HPDE6-E6E7 (cell line): Measurements from ENCODE around the gene ZFHX3.
A peak's percentile ranks its signal among the peaks of the same experiment; 100 is the strongest.
"Not testable (repeated sequence)": the region's sequence is repeated elsewhere in the genome, so short reads cannot be mapped to it uniquely, and the experiment has no call there.

ENCODE experiments used
- DNase-seq: peaks from one replicate; pipeline ENCODE4 v3.0.0; 2011; ENCODE audit warnings: missing footprints; ENCODE audit errors: extremely low spot score

Gene ZFHX3

DNA sequence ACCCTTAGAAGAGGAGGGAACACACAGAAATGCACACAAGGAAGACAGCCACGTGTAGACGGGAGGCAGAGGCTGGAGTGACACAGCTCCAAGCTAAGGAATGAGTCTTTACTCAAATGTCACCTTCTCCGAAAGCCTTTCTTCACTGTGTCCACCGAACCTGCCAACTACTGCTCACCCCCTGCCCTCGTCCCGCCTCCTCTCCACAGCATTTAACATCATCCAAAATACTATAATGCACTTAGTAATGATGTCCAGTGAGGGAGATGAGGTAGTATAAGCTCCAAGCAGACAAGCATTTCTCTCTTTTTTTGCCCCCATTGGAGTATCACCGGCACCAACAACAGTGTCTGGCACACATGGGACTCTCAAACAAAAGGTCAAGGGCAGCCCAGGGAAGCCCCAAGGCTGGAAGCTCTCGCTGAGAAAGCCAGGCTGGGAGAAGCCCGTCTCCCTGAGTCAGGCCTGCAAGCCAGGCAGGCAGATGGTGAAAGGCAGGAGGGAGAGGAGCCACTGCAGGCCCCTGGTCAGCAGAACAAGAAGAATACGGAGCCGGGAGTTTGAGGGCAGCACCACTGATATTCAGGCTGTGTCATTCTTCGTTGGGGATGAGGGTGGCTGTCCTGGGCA, 25.9 kb downstream of the ZFHX3 start:
- DNase-seq, result no peak

DNA sequence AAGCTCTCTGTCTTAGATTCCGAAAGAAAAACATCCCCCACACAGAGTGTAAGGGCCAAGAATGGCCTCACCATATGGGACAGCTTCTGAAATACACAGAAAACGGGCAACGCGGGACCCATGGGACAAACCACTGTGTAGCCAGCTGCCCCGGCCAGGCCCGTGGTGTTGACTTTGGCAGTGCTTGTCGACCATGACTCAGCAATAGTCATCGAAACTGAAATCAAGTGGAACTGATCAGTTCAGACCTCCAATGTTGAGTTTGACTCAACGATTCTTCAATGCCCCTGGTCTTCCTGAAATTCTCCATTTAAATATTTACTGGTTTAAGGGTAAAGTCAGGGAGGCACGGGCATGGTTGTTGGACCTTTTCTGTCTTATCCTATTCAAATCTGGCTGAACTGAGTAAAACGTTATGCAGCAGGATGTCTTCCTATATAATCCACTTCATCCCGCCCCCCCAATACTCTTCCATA, 27.5 kb downstream of the ZFHX3 start:
- DNase-seq, result peak; percentile 81

DNA sequence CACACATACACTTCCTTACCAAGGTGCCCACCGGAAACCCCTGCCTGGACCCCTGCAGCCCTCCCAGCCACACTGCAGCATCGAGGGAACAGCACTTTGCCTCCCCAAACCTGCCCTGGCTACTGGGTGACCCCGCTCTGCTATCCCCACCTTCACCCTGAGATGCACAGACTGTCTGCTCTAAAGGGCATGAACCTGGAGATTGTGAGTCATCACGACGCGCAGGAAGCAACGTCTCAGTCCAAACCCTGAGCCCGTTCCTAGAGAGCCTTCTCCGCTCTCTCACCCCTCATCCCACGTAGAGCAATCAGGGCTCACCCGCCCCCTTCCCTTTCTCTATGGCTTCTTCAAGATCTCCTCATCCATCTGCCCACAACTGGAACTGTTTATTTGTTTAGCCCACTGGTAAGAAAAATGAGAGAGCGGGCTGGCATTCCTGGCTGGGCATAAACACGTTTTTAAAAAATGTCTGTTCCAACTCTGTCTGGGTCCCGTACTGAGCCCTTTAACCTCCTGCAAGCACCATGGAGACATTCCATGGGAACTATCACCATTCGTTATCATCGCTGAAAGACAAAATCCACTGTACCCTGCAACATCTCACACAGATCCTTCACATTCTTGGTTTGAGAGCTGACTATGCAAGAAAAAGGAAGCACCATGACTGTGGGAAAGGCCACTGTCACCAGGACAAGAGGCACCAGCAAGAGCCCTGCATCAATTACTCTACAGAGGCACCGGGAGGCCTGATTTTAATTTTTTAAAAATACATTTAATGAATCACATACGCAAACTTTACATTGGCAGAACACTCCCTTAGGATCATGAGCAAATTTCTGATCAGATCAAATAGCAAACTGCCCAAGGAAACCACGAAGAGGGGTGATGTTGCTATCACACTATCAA, 28.2 kb downstream of the ZFHX3 start:
- peak; percentile 74 for DNase-seq

DNA sequence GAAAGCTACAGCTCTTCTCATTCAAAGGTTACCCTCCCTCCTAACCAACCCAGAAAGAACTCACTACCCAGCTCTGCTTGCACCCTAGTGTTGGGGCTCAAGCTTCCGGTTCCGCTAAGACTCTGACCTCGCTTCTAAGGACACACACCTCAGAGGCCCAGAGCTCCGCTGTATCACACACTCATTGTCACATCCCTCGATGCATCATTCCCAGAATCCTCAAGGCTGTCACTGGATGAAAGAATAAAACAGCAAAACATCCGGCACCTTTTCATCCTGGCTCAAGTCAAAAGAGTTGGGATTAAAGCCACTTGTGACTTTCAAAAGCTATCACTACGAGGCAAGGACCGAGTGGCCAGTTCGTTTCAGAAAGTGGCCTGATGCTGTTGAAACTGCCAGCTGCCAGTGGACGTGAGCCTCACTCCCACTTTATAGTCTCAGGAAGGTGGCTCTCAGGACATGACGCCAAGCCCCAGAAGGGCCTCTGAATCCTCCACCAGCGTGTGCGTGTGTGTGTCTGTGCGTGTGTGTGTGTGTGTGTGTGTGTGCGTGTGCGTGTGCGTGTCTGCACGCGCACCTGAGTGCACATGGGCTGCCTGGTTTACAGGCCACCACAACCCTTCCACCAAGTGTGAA, 29.0 kb downstream of the ZFHX3 start:
- no peak for DNase-seq

DNA sequence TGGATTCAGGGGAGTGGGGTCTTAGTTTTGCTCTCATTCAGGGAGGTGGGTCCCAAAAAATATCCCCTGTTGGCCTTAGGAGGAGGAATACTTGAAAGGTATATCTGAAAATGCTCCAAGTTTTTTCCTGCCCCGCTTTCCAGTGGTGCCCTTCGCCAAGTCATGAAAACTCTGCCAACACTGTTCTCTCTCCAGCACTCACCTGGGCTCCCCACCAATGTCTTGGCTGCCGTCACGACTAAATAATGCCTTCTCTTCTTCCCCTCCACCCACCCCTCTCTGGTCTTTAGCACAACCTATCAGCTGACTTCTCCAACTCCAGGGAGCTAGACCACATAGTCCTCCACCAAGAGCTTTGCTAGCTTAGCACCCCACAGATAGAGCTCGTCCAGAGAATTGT, 30.6 kb downstream of the ZFHX3 start:
- no peak for DNase-seq

DNA sequence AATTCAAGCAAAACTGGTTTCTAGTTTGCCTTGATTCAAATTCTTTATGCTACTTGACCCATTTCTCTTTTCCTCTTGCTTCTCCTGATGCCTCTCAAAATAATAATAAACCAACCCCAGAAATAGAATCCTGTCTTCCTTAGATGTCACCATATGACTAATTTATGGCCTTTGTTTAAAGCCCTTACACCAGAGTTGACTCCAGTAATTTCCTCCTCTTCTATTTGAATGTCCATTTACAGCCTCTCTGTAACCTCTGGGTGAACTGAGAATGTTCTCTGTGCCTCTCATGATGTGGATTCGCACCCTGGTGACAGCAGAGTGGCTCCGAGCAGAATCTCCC, 31.5 kb downstream of the ZFHX3 start:
- DNase-seq, result no peak

DNA sequence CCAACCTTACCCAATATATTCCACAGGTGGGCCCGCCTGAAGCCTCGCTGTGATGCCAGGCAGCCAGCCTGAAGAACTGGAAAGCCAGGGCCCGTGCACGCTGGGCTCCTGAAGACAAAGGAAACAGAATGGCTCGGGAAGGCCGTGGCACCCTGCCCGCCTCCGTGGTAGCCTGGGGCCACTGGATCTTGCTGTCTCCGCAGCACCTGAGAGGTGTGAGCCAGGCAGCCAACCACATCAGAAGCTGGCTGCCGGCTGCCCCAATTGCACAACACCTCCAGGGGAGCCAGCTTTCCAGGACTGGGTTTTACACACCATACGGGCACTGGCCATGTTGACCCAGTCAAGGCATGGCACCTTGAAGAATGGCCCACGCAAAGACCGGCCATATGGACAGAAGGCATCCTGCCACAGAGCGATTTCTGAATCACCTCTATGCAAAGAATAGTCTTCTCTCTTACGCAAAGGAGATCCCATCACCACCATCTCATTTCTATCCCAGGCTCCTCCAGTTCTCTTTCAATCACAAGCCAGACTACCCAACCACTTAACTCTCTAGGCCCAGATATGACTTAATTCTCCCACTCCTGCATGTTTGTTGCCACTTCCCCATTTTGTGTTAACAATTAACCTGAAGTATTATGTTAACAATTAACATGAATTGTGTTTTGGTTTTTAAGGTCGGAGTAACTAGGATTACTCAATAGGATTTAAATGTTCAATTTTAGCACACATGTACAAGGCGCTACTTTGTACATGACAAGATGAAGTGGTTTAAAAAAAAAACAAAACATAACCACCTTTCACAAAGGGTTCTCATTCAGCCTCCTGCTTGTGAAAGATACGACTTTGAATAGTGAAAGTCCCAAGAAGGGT, 32.1 kb downstream of the ZFHX3 start:
- DNase-seq, result peak; percentile 98

DNA sequence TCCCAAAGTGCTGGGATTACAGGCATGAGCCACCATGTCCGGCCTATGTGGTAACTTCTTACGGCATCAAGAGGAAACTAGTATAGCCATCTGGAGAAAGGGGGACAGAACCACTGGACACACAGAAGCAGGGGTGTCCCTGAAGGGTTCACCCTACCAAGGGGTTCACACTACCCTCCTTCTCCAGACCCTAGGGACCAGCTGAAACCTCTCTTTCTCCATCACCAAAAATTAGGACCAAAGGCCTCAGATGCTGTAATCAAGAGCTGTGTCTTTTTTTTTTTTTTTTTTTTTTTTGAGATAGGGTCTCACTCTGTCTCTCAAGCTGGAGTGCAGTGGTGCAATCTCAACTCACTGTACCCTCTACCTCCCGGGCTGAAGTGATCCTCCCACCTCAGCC, 33.2 kb downstream of the ZFHX3 start:
- no peak for DNase-seq

DNA sequence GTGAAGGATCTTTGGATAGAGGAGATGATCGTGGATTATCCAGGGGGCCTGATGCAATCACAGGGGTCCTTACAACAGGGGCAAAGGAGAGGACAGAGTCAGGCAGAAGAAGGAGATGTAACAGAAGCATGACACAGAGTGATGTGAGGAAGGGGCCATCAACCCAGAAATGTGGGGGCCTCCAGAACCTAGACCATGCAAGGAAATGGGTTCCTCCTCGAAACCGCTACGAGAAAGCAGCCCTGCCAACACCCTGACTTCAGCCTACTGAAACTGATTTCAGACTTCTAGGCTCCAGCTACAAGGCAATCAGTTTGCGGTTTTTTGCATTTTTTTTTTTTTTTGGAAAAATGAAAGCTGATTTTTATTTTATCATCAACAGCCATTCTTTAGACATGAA, 34.0 kb downstream of the ZFHX3 start:
- no peak for DNase-seq

DNA sequence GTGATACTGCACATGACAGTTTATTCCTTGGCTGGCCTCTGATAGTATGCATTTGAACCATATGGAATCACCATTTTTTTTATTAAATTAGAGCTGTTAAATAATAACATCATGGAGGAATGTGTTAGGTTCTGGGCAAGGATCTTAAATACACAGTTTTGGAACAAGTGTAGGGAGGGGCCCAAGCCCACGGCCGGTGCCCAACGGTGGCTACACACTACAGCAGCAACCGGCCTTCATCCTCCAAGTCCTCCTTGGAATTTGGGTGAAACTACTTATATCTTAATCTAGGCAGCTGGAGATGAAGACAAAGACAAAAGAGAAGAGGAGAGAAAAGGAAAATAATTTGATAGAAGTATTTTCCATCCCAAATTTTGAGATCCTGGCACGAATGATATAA, 35.6 kb downstream of the ZFHX3 start:
- no peak for DNase-seq

DNA sequence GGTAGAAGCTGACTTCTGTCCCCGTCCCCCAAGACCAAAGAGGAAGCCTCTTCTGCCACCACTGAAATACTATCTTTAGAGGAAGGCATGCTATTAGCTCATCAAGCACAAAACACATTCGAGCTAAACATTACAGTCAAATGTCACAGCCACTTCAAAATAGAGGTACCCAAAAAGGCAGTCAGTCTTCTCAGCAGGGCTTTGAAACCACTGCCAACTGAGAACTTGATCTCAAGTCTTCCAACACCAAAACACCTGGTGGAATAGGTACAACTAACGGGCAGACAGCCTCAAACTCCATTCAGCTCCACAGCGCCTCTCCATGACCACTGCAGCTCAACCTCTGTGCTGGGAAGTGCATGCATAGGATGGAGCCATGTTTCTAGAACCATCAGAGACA, 36.0 kb downstream of the ZFHX3 start:
- no peak for DNase-seq

DNA sequence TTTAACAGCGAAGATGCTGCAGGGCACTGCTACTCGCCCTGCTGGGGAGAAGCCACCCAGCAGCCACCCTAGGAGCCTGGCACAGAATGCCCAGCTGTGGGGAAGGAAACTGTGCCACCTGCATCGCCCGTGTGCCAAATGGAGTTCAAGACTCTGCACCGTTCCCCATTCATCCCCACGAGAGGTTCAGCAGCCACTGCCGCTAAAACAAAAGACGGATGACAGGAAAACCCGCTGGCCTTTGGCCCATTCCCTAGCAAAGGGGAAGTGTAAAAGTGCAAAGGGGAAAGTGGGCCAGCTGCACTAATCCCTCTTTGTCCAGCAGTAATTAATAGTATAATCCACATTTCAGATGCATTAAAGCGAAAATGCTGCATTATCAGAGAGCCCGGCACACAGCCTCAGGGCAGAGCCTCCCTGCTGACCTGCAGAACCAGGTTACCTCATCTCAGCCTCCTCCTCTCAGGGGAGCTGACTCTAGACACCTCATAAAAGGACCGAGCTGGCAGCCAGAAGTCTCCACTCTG, 37.7 kb downstream of the ZFHX3 start:
- no peak for DNase-seq

DNA sequence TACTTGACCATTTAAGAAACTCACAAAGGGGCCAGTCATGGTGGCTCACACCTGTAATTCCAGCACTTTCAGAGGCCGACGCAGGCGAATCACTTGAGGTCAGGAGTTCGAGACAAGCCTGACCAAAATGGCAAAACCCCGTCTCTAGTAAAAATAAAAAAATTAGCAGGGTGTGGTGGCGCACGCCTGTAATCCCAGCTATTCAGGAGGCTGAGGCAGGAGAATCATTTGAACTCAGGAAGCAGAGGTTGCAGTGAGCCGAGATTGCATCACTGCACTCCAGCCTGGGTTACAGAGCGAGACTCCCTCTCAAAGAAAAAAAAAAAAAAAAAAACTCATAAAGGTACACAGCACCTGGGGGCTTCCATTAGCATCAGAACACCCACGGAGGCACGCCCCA, 38.2 kb downstream of the ZFHX3 start:
- not testable (repeated sequence) for DNase-seq

DNA sequence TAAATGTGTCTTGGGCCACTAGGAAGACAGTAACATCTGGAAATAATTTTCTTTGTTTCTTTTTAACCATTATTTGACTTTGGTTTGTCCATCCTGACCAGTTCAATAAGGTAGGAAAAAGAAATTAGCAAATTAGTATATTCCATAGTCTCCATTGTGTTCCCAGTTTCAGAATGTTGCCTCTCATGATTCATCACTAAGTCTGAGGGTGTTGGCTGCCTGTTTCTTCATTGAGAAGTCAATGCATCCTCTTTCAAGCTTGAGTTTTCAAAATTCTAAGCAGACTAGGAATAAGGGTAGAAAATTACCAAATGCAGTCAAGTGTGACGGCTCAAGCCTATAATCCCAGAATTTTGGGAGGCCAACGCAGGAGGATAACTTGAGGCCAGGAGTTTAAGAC, 41.9 kb downstream of the ZFHX3 start:
- DNase-seq, result no peak

DNA sequence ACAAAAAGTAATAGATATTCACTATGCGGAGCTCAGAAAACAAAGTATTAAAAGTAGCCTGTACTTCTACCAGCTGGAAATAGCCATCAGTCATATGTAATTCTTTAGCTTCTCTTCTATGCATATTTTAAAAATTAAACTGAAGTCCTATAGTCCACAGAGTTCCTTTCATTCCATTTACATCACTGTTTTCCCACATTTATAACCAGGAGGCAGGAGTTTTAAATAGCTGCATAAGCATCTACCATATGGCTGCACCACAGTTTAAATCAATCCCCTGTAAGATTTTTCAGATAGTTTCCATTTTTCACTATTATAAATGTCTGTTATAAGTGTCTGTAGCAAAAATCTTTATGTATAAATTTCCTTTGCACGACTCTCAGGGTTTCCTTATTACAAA, 45.1 kb downstream of the ZFHX3 start:
- no peak for DNase-seq

DNA sequence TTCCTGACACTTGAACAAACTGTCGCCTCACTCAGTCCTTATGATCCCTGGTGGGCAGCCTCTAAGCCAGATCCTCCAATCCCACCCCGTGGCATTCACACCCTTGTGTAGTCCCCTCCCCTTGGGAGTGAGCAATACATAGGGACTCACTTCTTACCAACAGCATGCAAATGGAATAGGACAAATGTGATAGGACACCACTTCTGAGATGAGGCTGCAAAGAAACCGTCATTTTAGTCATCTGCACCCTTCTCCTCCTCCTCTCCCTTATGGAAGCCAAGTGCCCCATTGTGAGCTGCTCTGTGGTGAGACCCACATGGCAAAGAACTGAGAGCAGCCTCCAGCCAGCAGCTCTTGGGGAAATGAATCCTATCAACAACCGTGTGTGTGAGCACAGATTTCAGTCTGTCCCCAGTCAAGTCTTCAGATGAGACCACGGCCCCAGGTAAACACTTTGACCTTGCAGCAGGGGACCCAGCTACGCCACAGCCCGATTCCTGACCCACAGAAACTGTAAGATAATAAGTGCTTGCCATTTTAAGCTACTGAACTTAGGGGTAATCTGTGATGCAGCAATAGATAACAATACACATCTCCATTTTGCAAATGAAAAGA, 46.9 kb downstream of the ZFHX3 start:
- DNase-seq, result no peak

DNA sequence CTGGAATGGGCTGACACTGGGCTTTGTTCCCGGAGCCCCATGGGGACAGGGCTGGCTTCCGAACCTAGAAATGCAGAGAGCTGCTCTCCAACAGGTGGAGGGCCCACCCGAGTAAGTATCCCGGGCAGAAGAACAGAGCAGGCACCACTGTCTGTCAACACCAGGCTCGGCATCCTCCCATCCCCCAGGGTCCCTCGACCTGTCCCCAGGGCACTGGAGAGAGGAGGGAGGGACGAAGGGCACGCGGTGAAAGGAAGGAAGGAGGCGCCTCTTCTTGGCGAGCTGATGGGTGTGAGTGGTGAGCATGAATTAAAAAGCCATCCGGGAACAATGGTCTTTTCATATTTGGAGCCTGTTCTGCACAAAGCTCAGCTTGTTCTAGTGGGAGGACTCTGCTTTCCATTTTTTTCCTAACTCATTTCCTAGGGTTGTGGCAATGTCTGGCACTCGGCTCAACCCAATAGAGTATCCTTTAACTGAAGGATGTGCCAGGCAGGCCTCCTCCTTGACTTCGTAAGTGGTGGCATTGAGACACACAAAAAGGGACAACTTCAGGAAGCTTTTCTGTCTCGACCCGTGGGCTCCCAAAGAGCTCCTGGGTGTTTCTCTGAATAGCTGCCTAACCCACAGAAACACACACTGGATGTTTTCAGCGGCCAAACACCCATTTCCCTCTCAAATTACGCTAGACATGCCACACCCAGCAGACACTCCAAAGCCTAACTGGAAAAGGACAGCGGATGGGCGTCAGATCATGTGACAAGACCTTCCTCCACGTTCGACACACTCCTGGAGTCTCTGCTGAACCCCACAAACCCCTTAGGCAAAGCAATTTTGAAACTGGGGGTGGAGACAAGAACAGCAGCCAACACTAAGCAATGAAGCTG, 47.7 kb downstream of the ZFHX3 start:
- DNase-seq, result no peak

DNA sequence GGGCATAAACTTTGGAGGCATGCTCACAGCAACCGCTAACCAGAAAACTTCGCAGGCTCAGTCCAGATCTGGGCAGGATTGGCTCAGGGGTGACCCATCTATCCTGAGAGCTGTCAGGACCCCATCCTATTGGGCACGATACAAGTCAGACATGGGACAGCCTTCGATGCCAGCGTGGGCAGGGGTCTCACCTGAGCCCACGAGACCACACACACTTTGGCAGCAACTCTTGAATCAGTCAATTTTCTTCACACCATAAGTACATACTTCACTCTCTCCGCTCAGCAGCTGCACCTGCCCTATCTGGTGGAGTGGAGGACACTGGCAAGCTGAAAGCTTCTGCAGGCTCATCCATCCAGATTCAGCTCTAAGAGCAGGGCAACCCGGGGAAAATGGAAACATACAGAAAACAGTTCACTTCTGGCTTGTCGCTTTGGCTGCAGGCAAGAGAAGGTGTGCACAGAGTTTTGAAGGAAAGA, 48.3 kb downstream of the ZFHX3 start:
- no peak for DNase-seq

DNA sequence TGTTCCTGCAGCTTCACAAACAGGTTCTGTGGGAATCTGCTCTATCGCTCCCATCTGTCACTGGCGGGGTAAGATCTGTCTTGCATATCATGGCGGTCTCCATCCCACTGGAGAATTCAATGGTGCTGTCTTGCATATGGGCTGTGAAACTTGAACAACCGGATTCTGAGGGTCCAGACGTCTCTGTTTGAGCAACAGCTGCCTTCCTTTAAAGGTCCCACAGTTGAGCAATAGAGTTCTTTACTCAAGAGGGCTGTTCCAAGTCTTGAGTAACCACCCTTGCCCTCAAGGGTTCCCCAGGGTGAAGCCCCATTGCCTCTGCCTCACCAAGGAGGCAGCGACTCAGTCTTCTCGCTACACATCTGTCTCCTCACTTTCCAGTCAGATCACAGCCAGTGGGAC, 50.8 kb downstream of the ZFHX3 start:
- peak; percentile 44 for DNase-seq
